ENCODE measurements around the gene MACROD2.
"Not testable (repeated sequence)": the region's sequence is repeated elsewhere in the genome, so short reads cannot be mapped to it uniquely, and the experiment has no call there.

Gene MACROD2

GRCh38 chr20:14916360-14916920, 921.1 kb downstream of the MACROD2 start:
- in situ Hi-C loops (cut with HindIII; ENCODE audit: low pct_unique_long_range_greater_than_20kb, low sequenced_read_pairs): no loop called here
- DNase-seq (ENCODE audit: low read depth in 1 of 2, low spot score in 1 of 2): no peak
- TF ChIP-seq JUND (IDR thresholded peaks at IDR 0.05; ENCODE audit: low read depth): no peak

DNA sequence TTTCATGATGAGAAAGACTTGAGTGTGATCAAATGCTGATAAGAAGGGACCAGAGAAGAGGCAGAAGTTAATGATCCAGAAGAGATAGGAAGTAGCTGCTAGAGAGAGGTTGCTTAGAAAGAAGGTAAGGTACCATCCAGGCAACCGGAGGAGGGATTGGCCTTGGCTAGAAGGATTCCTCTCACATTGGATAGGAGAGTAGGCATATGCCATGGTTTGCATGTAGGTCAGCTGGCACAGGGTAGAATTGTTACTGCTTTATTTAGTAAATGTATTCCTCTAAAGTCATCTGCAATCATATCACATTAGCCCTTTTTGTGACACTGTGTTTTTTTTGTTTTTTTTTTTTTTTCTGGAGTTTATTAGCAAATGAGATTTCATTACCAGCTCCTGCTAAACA, 923.0 kb downstream of the MACROD2 start:
- TF ChIP-seq JUND (IDR thresholded peaks at IDR 0.05; ENCODE audit: low read depth): no peak
- no peak for DNase-seq (ENCODE audit: low read depth in 1 of 2, low spot score in 1 of 2)
- in situ Hi-C loops (cut with HindIII; ENCODE audit: low pct_unique_long_range_greater_than_20kb, low sequenced_read_pairs): no loop called here

- in situ Hi-C loops (cut with HindIII; ENCODE audit: low pct_unique_long_range_greater_than_20kb, low sequenced_read_pairs): no loop called here
- no peak for DNase-seq (ENCODE audit: low read depth in 1 of 2, low spot score in 1 of 2)
- no peak for TF ChIP-seq JUND (IDR thresholded peaks at IDR 0.05; ENCODE audit: low read depth)
Observed at GRCh38 chr20:14918976-14919375, 923.7 kb downstream of the MACROD2 start.

- no peak for TF ChIP-seq JUND (IDR thresholded peaks at IDR 0.05; ENCODE audit: low read depth)
- in situ Hi-C loops (cut with HindIII; ENCODE audit: low pct_unique_long_range_greater_than_20kb, low sequenced_read_pairs): no loop called here
- DNase-seq (ENCODE audit: low read depth in 1 of 2, low spot score in 1 of 2): no peak
Observed at GRCh38 chr20:14919501-14920081, 924.3 kb downstream of the MACROD2 start.

DNA sequence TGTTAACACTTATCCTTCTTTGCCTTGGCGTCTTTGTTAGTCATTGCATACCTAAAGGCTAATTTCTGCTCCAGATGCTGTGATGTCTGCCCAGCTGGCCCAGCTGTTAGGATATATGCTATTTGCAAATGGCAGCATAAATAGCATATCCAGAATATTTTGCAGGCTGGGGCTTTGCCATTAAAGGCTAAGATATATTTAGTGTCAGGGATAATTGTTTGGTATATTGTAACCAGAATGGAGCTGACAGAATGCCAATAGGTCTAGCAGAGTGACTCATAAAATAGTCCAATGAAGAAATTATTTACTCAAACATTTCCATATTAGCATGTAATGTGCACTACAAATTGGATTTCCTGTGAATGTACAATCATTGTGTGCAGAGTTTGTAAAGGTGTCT, 926.2 kb downstream of the MACROD2 start:
- TF ChIP-seq JUND (IDR thresholded peaks at IDR 0.05; ENCODE audit: low read depth): no peak
- DNase-seq (ENCODE audit: low read depth in 1 of 2, low spot score in 1 of 2): no peak
- in situ Hi-C loops (cut with HindIII; ENCODE audit: low pct_unique_long_range_greater_than_20kb, low sequenced_read_pairs): no loop called here

DNA sequence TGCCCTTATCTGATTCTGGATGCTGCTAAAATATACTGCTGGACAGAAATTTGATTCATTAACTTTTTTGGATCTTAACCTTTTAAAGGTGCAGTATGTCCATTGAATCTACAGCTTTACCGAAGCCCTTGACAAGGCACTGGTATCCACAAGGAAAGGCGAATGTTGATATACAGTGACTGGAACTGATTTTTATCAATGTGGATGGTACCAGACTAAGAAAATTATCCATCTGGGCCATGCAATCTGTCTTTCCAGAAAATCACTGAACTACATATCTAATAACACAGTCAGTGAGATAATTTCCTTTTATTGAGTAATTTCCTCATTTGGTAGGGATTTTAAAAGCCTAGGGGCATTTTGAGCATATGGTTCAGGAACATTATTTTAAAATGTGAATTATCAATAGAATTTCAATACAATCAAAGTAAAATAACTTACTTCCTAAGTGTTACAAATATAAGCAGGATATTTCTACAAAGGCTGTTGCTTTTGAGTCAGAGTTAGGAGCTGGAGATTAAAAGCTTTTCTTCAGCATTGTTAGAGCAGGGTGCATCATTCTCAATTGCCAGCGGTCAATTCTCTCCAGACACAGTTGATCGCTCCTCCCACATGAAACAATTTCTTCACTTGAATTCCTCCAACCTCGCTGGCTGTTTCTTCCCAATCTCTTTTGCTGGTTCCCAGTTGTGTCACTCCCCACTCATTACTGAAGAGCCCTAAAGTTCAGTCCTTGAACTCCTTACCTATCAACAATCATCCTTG, 927.4 kb downstream of the MACROD2 start:
- in situ Hi-C loops (cut with HindIII; ENCODE audit: low pct_unique_long_range_greater_than_20kb, low sequenced_read_pairs): no loop called here
- TF ChIP-seq JUND (IDR thresholded peaks at IDR 0.05; ENCODE audit: low read depth): no peak
- DNase-seq (ENCODE audit: low read depth in 1 of 2, low spot score in 1 of 2): no peak

GRCh38 chr20:14924433-14924832, 929.1 kb downstream of the MACROD2 start:
- in situ Hi-C loops (cut with HindIII; ENCODE audit: low pct_unique_long_range_greater_than_20kb, low sequenced_read_pairs): no loop called here
- no peak for DNase-seq (ENCODE audit: low read depth in 1 of 2, low spot score in 1 of 2)
- TF ChIP-seq JUND (IDR thresholded peaks at IDR 0.05; ENCODE audit: low read depth): no peak

GRCh38 chr20:14925300-14925699, 930.0 kb downstream of the MACROD2 start:
- in situ Hi-C loops (cut with HindIII; ENCODE audit: low pct_unique_long_range_greater_than_20kb, low sequenced_read_pairs): no loop called here
- DNase-seq (ENCODE audit: low read depth in 1 of 2, low spot score in 1 of 2): no peak
- TF ChIP-seq JUND (IDR thresholded peaks at IDR 0.05; ENCODE audit: low read depth): no peak

DNA sequence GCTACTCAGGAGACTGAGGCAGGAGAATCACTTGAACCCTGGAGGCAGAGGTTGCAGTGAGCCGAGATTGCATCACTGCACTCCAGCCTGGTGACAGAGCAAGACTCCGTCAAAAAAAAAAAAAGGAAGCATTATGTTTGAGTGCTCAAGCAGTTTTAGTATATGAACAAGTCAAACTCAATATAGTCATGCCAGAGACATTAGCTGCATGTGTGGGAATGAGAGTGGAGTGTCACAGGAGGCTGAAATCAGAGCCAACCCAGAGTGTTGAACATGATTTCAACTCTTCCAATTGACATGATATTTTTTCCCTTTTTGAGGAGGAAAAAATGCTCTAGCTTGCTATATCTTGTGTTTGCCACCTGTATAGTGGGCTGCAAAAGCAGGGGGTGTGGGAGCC, 931.1 kb downstream of the MACROD2 start:
- DNase-seq (ENCODE audit: low read depth in 1 of 2, low spot score in 1 of 2); in situ Hi-C loops (cut with HindIII; ENCODE audit: low pct_unique_long_range_greater_than_20kb, low sequenced_read_pairs): not testable (repeated sequence)

DNA sequence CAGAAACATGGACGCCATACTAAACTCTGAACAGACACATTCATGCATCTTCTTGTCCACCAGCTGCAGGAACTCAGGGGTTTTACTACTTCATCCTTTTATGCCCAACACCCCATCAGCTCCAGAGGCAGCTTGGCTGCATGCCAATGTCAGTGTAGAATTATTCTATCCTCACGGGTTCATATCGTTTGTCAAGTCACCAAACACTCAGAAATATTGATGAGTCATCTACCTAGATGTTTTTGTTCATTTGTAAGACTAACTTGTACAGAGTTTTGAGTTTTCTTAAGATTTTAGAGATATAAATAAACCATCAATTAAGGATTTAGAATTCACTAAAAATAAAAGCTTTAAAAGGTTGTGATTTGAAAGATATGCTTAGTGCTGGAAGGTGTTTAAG, 932.8 kb downstream of the MACROD2 start:
- TF ChIP-seq JUND (IDR thresholded peaks at IDR 0.05; ENCODE audit: low read depth): no peak
- in situ Hi-C loops (cut with HindIII; ENCODE audit: low pct_unique_long_range_greater_than_20kb, low sequenced_read_pairs): no loop called here
- no peak for DNase-seq (ENCODE audit: low read depth in 1 of 2, low spot score in 1 of 2)

DNA sequence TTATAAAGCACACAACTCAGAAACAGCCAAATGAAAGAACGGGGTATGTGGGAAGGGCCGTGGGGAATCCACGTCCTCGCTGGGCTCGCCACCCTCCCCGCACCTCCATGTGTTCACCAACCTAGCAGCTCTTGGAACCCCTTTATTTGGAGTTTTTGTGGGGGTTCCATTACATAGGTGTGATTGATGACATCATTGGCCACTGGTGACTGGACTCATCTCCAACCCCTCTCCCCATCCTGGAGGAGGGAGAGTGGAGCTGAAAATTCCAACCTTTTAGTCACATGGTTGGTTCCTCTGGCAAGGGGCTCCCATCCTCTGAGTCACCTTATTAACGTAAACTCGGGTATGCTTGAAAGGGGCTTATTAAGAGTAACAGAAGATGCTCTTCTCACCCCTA, 934.1 kb downstream of the MACROD2 start:
- no peak for DNase-seq (ENCODE audit: low read depth in 1 of 2, low spot score in 1 of 2)
- TF ChIP-seq JUND (IDR thresholded peaks at IDR 0.05; ENCODE audit: low read depth): no peak
- in situ Hi-C loops (cut with HindIII; ENCODE audit: low pct_unique_long_range_greater_than_20kb, low sequenced_read_pairs): no loop called here

DNA sequence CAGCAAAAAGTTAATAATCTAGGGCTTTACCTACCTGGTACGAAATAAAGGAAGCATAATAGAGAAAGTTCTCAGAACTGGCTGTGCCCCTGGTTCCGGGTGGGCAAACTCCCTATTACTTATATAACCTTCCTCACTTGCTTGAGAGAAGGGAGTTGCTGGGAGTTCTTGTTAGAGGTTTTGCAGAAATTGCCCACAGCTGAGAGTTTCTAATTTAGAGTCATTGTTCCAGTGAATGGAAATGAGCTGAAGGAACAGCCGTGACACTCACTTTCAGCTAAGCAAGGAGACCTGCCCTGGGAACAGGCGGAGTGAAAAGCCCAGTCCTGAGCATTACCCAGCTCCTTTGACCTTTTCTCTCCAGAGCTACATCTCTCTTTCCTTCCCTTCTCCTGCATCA, 936.7 kb downstream of the MACROD2 start:
- in situ Hi-C loops (cut with HindIII; ENCODE audit: low pct_unique_long_range_greater_than_20kb, low sequenced_read_pairs): no loop called here
- no peak for DNase-seq (ENCODE audit: low read depth in 1 of 2, low spot score in 1 of 2)
- TF ChIP-seq JUND (IDR thresholded peaks at IDR 0.05; ENCODE audit: low read depth): no peak

DNA sequence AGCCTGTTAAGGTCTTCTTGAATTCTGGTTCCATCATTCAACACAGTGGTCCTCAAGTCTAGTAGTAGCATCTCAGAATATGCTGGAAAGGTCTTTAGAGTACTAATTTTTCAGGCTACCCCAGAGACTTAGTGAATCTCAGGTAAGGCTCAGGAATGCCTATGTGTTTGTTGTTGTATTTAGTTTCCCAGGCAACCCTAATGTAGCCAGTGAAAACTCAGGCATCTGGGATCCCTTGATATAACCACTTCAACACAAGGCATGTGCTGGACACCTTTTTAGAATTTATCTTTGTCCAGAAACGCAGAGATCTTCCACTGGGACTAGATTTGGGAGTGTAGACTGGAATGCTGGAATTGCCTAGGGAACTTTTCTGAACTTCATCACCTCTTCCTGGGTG, 940.0 kb downstream of the MACROD2 start:
- in situ Hi-C loops (cut with HindIII; ENCODE audit: low pct_unique_long_range_greater_than_20kb, low sequenced_read_pairs): no loop called here
- no peak for TF ChIP-seq JUND (IDR thresholded peaks at IDR 0.05; ENCODE audit: low read depth)
- no peak for DNase-seq (ENCODE audit: low read depth in 1 of 2, low spot score in 1 of 2)

Data from T47D (cell line).